Hepatocyte (in vitro differentiated cells): ENCODE measurements around the gene CHCHD6.

Experiments used
- EZH2phosphoT487 ChIP-seq: fragments of 200-600 bp; sonication (generic); IDR thresholded peaks from one replicate; pipeline ENCODE4 v1.6.1; 2018; ENCODE audit warnings: antibody characterized with exemption, mild to moderate bottlenecking, low read depth, moderate library complexity; ENCODE audit not compliant: unreplicated experiment, severe bottlenecking
- TF ChIP-seq, protein P1 (sequence below): fragments of 200-600 bp; sonication (generic); IDR thresholded peaks from 2 replicates; pipeline ENCODE4 v1.5.1; 2016; ENCODE audit warnings: antibody characterized with exemption, mild to moderate bottlenecking; ENCODE audit not compliant: poor library complexity

DNA sequence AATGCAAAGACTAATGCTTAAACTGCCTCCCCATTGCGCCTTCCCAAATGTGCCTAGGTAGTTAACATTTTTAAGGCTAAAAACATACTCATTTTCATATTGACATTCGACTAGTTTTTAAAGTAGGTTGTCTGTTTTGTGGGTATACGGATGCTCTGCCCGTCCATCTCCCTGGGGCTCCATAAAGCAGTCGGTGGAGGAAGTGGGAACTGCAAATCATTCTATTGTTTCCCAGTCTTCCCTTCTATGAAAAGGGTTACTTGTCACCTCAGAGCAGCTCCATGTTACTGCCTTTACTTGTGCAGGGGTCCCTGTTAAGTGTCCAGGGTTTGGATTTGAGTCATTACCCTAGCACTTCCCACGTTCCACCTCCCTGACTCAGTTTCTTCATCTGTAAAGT is 10.9 kb downstream of the CHCHD6 start:
- TF ChIP-seq, protein P1, sequence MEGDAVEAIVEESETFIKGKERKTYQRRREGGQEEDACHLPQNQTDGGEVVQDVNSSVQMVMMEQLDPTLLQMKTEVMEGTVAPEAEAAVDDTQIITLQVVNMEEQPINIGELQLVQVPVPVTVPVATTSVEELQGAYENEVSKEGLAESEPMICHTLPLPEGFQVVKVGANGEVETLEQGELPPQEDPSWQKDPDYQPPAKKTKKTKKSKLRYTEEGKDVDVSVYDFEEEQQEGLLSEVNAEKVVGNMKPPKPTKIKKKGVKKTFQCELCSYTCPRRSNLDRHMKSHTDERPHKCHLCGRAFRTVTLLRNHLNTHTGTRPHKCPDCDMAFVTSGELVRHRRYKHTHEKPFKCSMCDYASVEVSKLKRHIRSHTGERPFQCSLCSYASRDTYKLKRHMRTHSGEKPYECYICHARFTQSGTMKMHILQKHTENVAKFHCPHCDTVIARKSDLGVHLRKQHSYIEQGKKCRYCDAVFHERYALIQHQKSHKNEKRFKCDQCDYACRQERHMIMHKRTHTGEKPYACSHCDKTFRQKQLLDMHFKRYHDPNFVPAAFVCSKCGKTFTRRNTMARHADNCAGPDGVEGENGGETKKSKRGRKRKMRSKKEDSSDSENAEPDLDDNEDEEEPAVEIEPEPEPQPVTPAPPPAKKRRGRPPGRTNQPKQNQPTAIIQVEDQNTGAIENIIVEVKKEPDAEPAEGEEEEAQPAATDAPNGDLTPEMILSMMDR = no peak
- TF ChIP-seq EZH2phosphoT487 = no peak
